ENCODE results near the gene CDV3.

DNA sequence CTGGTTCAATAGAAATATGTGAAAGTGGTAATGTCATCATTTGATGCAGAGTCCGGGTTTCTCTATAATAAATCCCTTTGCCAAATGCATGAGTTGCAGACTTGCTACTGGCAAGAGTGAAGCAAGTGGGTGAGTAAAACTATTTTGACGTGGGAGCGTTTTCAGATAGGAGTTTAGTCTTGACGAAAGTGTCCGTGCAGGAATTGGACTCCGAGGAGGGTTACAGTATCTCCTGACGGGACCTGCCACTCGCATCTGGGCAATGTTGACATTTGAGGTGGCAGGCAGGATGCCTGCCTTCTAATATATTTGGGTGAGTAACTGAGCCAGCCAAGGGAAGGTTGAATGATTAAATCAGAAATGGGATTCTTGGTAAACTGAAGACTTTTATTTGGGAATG, 16.0 kb downstream of the CDV3 start:
- TF ChIP-seq CTCF (IDR thresholded peaks at IDR 0.05 in 4 of 5, conservative IDR thresholded peaks at IDR 0.05 in 1 of 5) (no peak), POLR2A (IDR thresholded peaks at IDR 0.05) (no peak)

Measured in gastrocnemius medialis (tissue), 4 donors.